Measurements from ENCODE around the gene ZWILCH. TPM values are rescaled to one million over a fixed set of nuclear protein-coding genes. Genes with fewer than 3 reads are reported as not detected.

ZWILCH gene
- total and polyA plus RNA-seq, 2 experiments from 2014 or later = 7.5 to 15.7 TPM

- TF ChIP-seq CTCF (IDR thresholded peaks at IDR 0.05; ENCODE audit: low read depth, low read length) = no peak
- Histone ChIP-seq H3K27me3 (no peaks in the 10 kb centered on the region), H3K9me3 (ENCODE audit: low read depth) (no peaks in the 10 kb centered on the region), H3K36me3 (peaks cover 16% of the 10 kb centered on the region), H3K27ac (no peak overlapping the region), H3K4me3 (no peak overlapping the region), H3K4me1 (ENCODE audit: low read depth) (no peaks in the 10 kb centered on the region)
- DNase-seq (ENCODE audit: low read depth in 1 of 2, low spot score in 1 of 2) = peak in 1 of 2 donors; percentile 62
Observed at GRCh38 chr15:66483131-66483566, 22.0 kb upstream of the ZWILCH start.

GRCh38 chr15:66484539-66485112, 20.5 kb upstream of the ZWILCH start:
- Histone ChIP-seq H3K4me3 (no peak overlapping the region), H3K4me1 (ENCODE audit: low read depth) (no peaks in the 10 kb centered on the region), H3K27ac (no peak overlapping the region), H3K27me3 (no peaks in the 10 kb centered on the region), H3K9me3 (ENCODE audit: low read depth) (no peaks in the 10 kb centered on the region), H3K36me3 (peaks cover 27% of the 10 kb centered on the region)
- TF ChIP-seq CTCF (IDR thresholded peaks at IDR 0.05; ENCODE audit: low read depth, low read length) = no peak
- DNase-seq (ENCODE audit: low read depth in 1 of 2, low spot score in 1 of 2) = no peak

- no peaks in the 10 kb centered on the region for H3K9me3 ChIP-seq (ENCODE audit: low read depth)
- DNase-seq (ENCODE audit: low read depth in 1 of 2, low spot score in 1 of 2) = no peak
- H3K27me3 ChIP-seq = no peaks in the 10 kb centered on the region
- no peak for TF ChIP-seq CTCF (IDR thresholded peaks at IDR 0.05; ENCODE audit: low read depth, low read length)
- H3K4me3 ChIP-seq = no peak overlapping the region
- H3K36me3 ChIP-seq = peaks cover 33% of the 10 kb centered on the region
- no peak overlapping the region for H3K27ac ChIP-seq
- H3K4me1 ChIP-seq (ENCODE audit: low read depth) = no peaks in the 10 kb centered on the region
Observed at GRCh38 chr15:66486887-66487286, 18.2 kb upstream of the ZWILCH start.

GRCh38 chr15:66488525-66488924, 16.6 kb upstream of the ZWILCH start:
- H3K9me3 ChIP-seq (ENCODE audit: low read depth) = no peaks in the 10 kb centered on the region

GRCh38 chr15:66489179-66489791, 15.8 kb upstream of the ZWILCH start:
- Histone ChIP-seq H3K9me3 (ENCODE audit: low read depth) (no peaks in the 10 kb centered on the region), H3K36me3 (peaks cover 45% of the 10 kb centered on the region), H3K27ac (peak overlapping the region; percentile 10), H3K27me3 (no peaks in the 10 kb centered on the region), H3K4me1 (ENCODE audit: low read depth) (no peaks in the 10 kb centered on the region), H3K4me3 (no peak overlapping the region)
- DNase-seq (ENCODE audit: low read depth in 1 of 2, low spot score in 1 of 2) = no peak
- TF ChIP-seq CTCF (IDR thresholded peaks at IDR 0.05; ENCODE audit: low read depth, low read length) = no peak

More at GRCh38 chr15:66488525-66488924, 16.6 kb upstream of the ZWILCH start:
- Histone ChIP-seq H3K4me1 (ENCODE audit: low read depth) (no peaks in the 10 kb centered on the region), H3K27me3 (no peaks in the 10 kb centered on the region), H3K4me3 (no peak overlapping the region), H3K36me3 (peaks cover 39% of the 10 kb centered on the region), H3K27ac (no peak overlapping the region)
- no peak for TF ChIP-seq CTCF (IDR thresholded peaks at IDR 0.05; ENCODE audit: low read depth, low read length)
- DNase-seq (ENCODE audit: low read depth in 1 of 2, low spot score in 1 of 2) = no peak
